Measurements from ENCODE around the gene NME1. TPM values are rescaled to one million over a fixed set of nuclear protein-coding genes. Genes with fewer than 3 reads are reported as not detected.

NME1 gene
- total RNA-seq, 2 experiments from 2014 or later: 87.9 to 90.8 TPM

Other genes starting within 250 kb of the NME1 start
- gene SPAG9, start 32.7 kb upstream of the NME1 start, total RNA-seq: 10 to 100 TPM; 50.9 to 53.0 TPM
- 100 to 1,000 TPM; 364 to 374 TPM for gene NME2, start 12.9 kb downstream of the NME1 start, total RNA-seq
- 10 to 100 TPM; 12.2 to 13.0 TPM for gene MBTD1, start 106.5 kb downstream of the NME1 start, total RNA-seq
- 10 to 100 TPM; 44.4 to 45.2 TPM for gene UTP18, start 107.0 kb downstream of the NME1 start, total RNA-seq